HUES64 (cell line): ENCODE results near the gene FBXL3.

Source experiments
- H3K27ac ChIP-seq: 2 replicates; pipeline ENCODE4 v1.7.0; 2013; ENCODE audit warnings: low read depth, low read length, inconsistent platforms
- H3K27me3 ChIP-seq: 2 replicates; pipeline ENCODE4 v1.6.1; 2013; ENCODE audit warnings: mild to moderate bottlenecking, low read length; ENCODE audit not compliant: insufficient read depth
- H3K36me3 ChIP-seq: 2 replicates; pipeline ENCODE4 v1.6.1; 2013; ENCODE audit warnings: mild to moderate bottlenecking, low read length; ENCODE audit not compliant: insufficient read depth
- H3K4me1 ChIP-seq: 2 replicates; pipeline ENCODE4 v1.6.1; 2013; ENCODE audit warnings: mild to moderate bottlenecking, low read length, moderate library complexity; ENCODE audit not compliant: insufficient read depth
- H3K4me3 ChIP-seq: 2 replicates; pipeline ENCODE4 v1.5.1; 2013; ENCODE audit warnings: mild to moderate bottlenecking, low read length, moderate library complexity
- H3K9ac ChIP-seq: 2 replicates; pipeline ENCODE4 v1.6.1; 2013; ENCODE audit warnings: mild to moderate bottlenecking, low read depth, low read length
- H3K9me3 ChIP-seq: 2 replicates; pipeline ENCODE4 v1.6.1; 2013; ENCODE audit warnings: low read depth, low read length; ENCODE audit not compliant: insufficient read depth
- WGBS: fragments of 150-250, 120-280 bp; methylation state at CpG from one replicate; pipeline ENCODE4 v1.1.7; 2013; ENCODE audit warnings: missing lambda C conversion rate; 5-methylcytosine and 5-hydroxymethylcytosine counted together

The FBXL3 gene

GRCh38 chr13:77001963-77002587, 24.9 kb downstream of the FBXL3 start:
- H3K36me3 ChIP-seq: peaks cover 57% of the 10 kb centered on the region
- H3K4me3 ChIP-seq: no peak overlapping the region
- no peaks in the 10 kb centered on the region for H3K27me3 ChIP-seq
- H3K4me1 ChIP-seq: no peaks in the 10 kb centered on the region
- H3K9ac ChIP-seq: no peak overlapping the region
- WGBS: 87% methylated on average over 3 of the region's 4 CpGs
- no peaks in the 10 kb centered on the region for H3K9me3 ChIP-seq
- no peak overlapping the region for H3K27ac ChIP-seq

GRCh38 chr13:77001540-77001939, 25.4 kb downstream of the FBXL3 start:
- Histone ChIP-seq H3K4me3 (no peak overlapping the region), H3K9ac (no peak overlapping the region), H3K9me3 (no peaks in the 10 kb centered on the region), H3K27ac (no peak overlapping the region), H3K36me3 (peaks cover 56% of the 10 kb centered on the region), H3K27me3 (no peaks in the 10 kb centered on the region), H3K4me1 (no peaks in the 10 kb centered on the region)
- 92% methylated on average over 4 of the region's 4 CpGs for WGBS

- H3K9me3 ChIP-seq: no peaks in the 10 kb centered on the region
- H3K9ac ChIP-seq: no peak overlapping the region
- H3K27me3 ChIP-seq: no peaks in the 10 kb centered on the region
- H3K36me3 ChIP-seq: peaks cover 59% of the 10 kb centered on the region
- no peaks in the 10 kb centered on the region for H3K4me1 ChIP-seq
- WGBS: 95% methylated on average over 1 of the region's 1 CpG
- H3K4me3 ChIP-seq: no peak overlapping the region
- no peak overlapping the region for H3K27ac ChIP-seq
Observed at GRCh38 chr13:77000475-77000874, 26.5 kb downstream of the FBXL3 start.

- Histone ChIP-seq H3K36me3 (peaks cover 39% of the 10 kb centered on the region), H3K9ac (no peak overlapping the region), H3K27me3 (no peaks in the 10 kb centered on the region), H3K9me3 (no peaks in the 10 kb centered on the region), H3K27ac (no peak overlapping the region), H3K4me1 (peaks cover 8% of the 10 kb centered on the region), H3K4me3 (no peak overlapping the region)
- WGBS: 90% methylated on average over 2 of the region's 3 CpGs
Observed at GRCh38 chr13:76994281-76994680, 32.7 kb downstream of the FBXL3 start.

- H3K4me3 ChIP-seq: 0 out of 2 replicates have a peak overlapping the region, but pooled peaks have one; percentile 97
- no peak overlapping the region for H3K27ac ChIP-seq
- H3K4me1 ChIP-seq: peaks cover 8% of the 10 kb centered on the region
- no peaks in the 10 kb centered on the region for H3K9me3 ChIP-seq
- H3K9ac ChIP-seq: no peak overlapping the region
- peaks cover 31% of the 10 kb centered on the region for H3K36me3 ChIP-seq
- whole genome bisulfite sequencing: 87% methylated on average over 3 of the region's 5 CpGs
- no peaks in the 10 kb centered on the region for H3K27me3 ChIP-seq
Observed at GRCh38 chr13:76993473-76993872, 33.5 kb downstream of the FBXL3 start.

- Histone ChIP-seq H3K9ac (peak overlapping the region; percentile 78), H3K27ac (no peak overlapping the region), H3K9me3 (no peaks in the 10 kb centered on the region), H3K27me3 (no peaks in the 10 kb centered on the region), H3K36me3 (peaks cover 26% of the 10 kb centered on the region), H3K4me1 (peaks cover 8% of the 10 kb centered on the region), H3K4me3 (peak overlapping the region; percentile 97)
- 55% methylated on average over 2 of the region's 3 CpGs for WGBS
Observed at GRCh38 chr13:76993021-76993420, 33.9 kb downstream of the FBXL3 start.

- Histone ChIP-seq H3K9me3 (no peaks in the 10 kb centered on the region), H3K36me3 (peaks cover 22% of the 10 kb centered on the region), H3K27ac (peak overlapping the region; percentile 70; the same call in 1 of the 2 replicates), H3K4me3 (peak overlapping the region; percentile 97), H3K4me1 (peaks cover 8% of the 10 kb centered on the region), H3K9ac (peak overlapping the region; percentile 78), H3K27me3 (no peaks in the 10 kb centered on the region)
- 2% methylated on average over 20 of the region's 20 CpGs for WGBS
Observed at GRCh38 chr13:76992548-76993001, 34.4 kb downstream of the FBXL3 start.

- peaks cover 6% of the 10 kb centered on the region; the same call in 1 of the 2 replicates for H3K27me3 ChIP-seq
- peak within 1 kb of the TSS; percentile 70; the same call in 1 of the 2 replicates for H3K27ac ChIP-seq
- H3K9ac ChIP-seq: peak within 1 kb of the TSS; percentile 78
- under 1% methylated on average over 73 of the region's 73 CpGs for WGBS
- no peaks in the 10 kb centered on the region for H3K9me3 ChIP-seq
- peaks cover 21% of the 10 kb centered on the region for H3K36me3 ChIP-seq
- peak within 1 kb of the TSS; percentile 97 for H3K4me3 ChIP-seq
- H3K4me1 ChIP-seq: peaks cover 8% of the 10 kb centered on the region
Observed at GRCh38 chr13:76991796-76992547, 35.0 kb downstream of the FBXL3 start, which contains the start of gene CLN5. TSS of gene CLN5 (plus strand) at chr13:76992081. CDS start at chr13:76992099, 18 bp downstream.

- H3K9me3 ChIP-seq: no peaks in the 10 kb centered on the region
- H3K36me3 ChIP-seq: peaks cover 15% of the 10 kb centered on the region
- H3K27ac ChIP-seq: no peak overlapping the region
- 35% methylated on average over 14 of the region's 15 CpGs for WGBS
- H3K9ac ChIP-seq: peak overlapping the region; percentile 78
- peak overlapping the region; percentile 97 for H3K4me3 ChIP-seq
- peaks cover 11% of the 10 kb centered on the region; the same call in 1 of the 2 replicates for H3K27me3 ChIP-seq
- peaks cover 8% of the 10 kb centered on the region for H3K4me1 ChIP-seq
Observed at GRCh38 chr13:76991432-76991795, 35.5 kb downstream of the FBXL3 start.

- Histone ChIP-seq H3K27me3 (peaks cover 36% of the 10 kb centered on the region), H3K27ac (no peak overlapping the region), H3K9me3 (no peaks in the 10 kb centered on the region), H3K36me3 (no peaks in the 10 kb centered on the region), H3K9ac (no peak overlapping the region), H3K4me1 (peaks cover 3% of the 10 kb centered on the region; the same call in 1 of the 2 replicates), H3K4me3 (no peak overlapping the region)
- WGBS: 97% methylated on average over 4 of the region's 5 CpGs
Observed at GRCh38 chr13:76983676-76984075, 43.3 kb downstream of the FBXL3 start.

GRCh38 chr13:76982061-76982460, 44.9 kb downstream of the FBXL3 start:
- Histone ChIP-seq H3K9ac (no peak overlapping the region), H3K27me3 (peaks cover 31% of the 10 kb centered on the region), H3K27ac (no peak overlapping the region), H3K36me3 (no peaks in the 10 kb centered on the region), H3K4me1 (peaks cover 3% of the 10 kb centered on the region; the same call in 1 of the 2 replicates), H3K9me3 (no peaks in the 10 kb centered on the region), H3K4me3 (no peak overlapping the region)
- WGBS: 88% methylated on average over 6 of the region's 6 CpGs
